AG09309 (cell line): ENCODE results near the gene ALDH1A3.

ENCODE experiments used
- DNase-seq: peaks from one replicate; pipeline ENCODE4 v3.0.0-alpha.2; 2010; ENCODE audit warnings: low read depth
- H3K4me3 ChIP-seq: 2 replicates; pipeline ENCODE4 v1.5.1; 2011; ENCODE audit warnings: mild to moderate bottlenecking, low read depth, low read length, moderate library complexity; ENCODE audit not compliant: control insufficient read depth
- CTCF ChIP-seq: IDR thresholded peaks from 2 replicates; pipeline ENCODE4 v1.5.1; 2011; ENCODE audit warnings: mild to moderate bottlenecking, low read depth, low read length, inconsistent platforms; ENCODE audit not compliant: insufficient read depth, control insufficient read depth; ENCODE audit errors: missing control alignments

The ALDH1A3 gene

DNA sequence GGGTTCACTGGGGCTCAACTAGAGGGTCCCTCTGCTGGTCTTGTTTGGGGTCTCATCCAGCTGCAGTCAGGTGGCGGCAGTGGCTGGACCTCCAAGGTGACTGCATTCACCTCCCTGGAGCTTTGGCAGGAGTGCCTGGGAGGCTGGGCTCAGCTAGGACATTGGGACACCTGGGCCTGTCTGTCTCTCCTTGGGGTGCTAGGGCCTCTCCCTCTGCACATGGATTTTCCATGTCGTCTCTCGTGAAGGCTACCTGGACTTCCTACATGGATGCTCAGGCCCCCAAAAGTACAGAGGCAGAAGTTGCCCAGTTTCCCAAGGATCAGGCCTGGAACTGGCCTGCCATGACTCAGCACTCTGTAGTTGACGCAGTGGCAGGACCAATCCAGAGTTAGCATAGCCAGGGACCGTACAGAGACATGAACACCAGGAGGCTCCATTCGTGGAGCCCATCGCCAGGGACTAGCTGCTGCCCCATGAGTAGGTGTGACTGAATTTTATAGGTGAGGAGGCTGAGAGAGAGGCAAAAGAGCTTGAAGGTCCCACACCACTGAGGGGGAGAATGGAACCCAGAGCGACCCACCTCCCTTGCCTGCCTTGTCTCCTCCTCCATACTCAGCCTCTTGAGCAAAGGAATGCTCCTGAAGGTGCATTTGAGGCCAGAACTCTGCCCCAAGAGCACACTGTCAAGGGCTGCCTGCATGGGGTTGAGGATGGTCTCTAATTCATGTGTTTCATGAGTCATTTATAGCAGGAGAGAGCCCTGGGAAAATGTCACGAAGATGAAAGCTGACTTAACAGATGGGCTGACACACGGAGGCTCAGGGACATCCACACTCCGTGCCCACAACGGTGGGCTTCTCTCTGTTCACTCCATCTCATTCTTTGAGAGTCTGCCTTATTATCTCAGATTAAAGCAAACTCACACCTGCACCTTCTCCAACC lies 13.0 kb upstream of the ALDH1A3 start:
- TF ChIP-seq CTCF, result no peak
- DNase-seq, result no peak
- no peak overlapping the region for H3K4me3 ChIP-seq

- no peak for DNase-seq
- no peak overlapping the region for H3K4me3 ChIP-seq
- TF ChIP-seq CTCF, result no peak
These were observed 12.2 kb upstream of the ALDH1A3 start for GRCh38 chr15:100867433-100867832.

DNA sequence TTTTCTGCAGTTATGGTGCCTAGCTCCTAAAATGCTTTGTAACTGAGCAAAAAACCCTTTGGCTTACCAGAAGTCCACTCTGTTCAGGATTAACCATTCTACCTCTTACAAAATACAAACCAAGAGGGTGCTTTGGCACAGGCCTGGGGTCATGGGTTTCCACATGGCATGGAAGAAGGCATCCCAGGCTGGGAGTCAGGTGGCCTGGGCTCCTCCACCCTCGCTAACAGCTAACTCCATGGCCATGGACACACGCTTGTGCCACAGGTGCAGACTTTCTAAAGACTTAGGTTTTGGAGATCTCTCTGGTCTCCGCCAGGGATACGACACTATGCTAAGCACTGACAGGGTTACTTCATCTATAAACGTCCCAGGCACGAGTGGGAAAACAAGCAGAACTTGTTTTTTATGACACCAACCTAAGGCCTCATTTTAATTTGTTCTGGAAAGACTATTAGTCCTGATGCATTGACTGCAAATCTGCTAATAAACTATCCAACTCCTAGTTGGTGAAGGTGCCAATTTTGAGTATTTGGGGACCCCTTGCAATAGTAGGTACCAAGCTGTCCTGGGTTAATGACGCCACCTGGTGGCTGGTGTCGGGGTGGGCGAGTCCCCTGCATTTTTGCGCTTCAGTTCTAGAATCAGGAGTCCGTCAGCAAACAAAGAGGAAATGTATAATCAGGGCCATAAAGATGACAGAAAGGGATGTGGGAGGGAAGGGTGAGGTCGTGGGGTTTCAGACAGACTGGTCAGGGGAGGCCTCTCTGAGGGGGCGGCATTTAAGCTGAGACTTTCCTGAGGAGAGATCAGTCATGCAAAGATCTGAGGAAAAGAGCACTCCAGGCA lies 10.3 kb upstream of the ALDH1A3 start:
- DNase-seq, result no peak
- peak; percentile 51 for TF ChIP-seq CTCF

GRCh38 chr15:100873029-100873677 lies 6.5 kb upstream of the ALDH1A3 start:
- peak; percentile 92 for DNase-seq
- H3K4me3 ChIP-seq, result no peak overlapping the region
- TF ChIP-seq CTCF, result peak; percentile 89

More for the DNA sequence above, 10.3 kb upstream of the ALDH1A3 start:
- no peak overlapping the region for H3K4me3 ChIP-seq

- DNase-seq, result no peak
- H3K4me3 ChIP-seq, result no peak overlapping the region
- no peak for TF ChIP-seq CTCF
These were observed 4.1 kb upstream of the ALDH1A3 start for GRCh38 chr15:100875495-100875894.

DNA sequence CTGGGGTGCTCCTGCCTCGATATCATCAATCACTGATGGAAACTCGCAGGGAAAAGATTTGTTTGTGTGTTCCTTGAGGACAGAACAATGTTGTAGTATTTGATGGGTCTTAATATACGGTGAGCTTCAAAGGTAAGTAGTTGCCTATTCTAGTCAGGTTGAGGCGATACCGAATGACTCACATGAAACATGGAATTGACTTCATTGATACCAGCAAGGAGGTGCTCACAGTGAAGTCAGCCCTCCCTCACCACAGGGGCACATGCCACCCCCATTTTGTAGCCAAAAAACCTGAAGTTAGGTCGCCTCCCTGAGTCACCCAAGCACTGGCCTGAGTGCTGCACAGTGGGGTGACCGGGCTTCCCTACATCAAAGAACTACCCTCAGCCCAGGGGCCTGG lies 3.7 kb upstream of the ALDH1A3 start:
- TF ChIP-seq CTCF, result no peak
- no peak for DNase-seq
- H3K4me3 ChIP-seq, result no peak overlapping the region
